A673 (cell line): ENCODE results near the gene NAV1. TPM values are rescaled to one million over a fixed set of nuclear protein-coding genes. Genes with fewer than 3 reads are reported as not detected.

ENCODE experiments used
- BruUV-seq: library from RNA; stranded (reverse); fragments of 400-500 nt; replicated peaks from 2 replicates; lab custom pipeline; 2021; lab: Mats Ljungman, UMichigan
- CTCF ChIA-PET: fragments of 300-600 bp; sonication (Branson Sonifier 250); formaldehyde crosslinking; loops from one replicate; lab custom pipeline; 2022; ENCODE audit warnings: antibody characterized with exemption; lab: Charles Lee
- POLR2A ChIA-PET: fragments of 300-600 bp; sonication (Branson Sonifier 250); formaldehyde crosslinking; loops from one replicate; lab custom pipeline; 2022; ENCODE audit warnings: antibody characterized with exemption; ENCODE audit not compliant: low non-redundant PET; lab: Charles Lee
- DNase-seq: peaks from one replicate; pipeline ENCODE4 v3.0.0-alpha.2; 2015; ENCODE audit warnings: low spot score
- H3K27ac ChIP-seq: fragments of 200-600 bp; sonication (generic); 2 replicates; pipeline ENCODE4 v1.5.1; 2016; ENCODE audit warnings: mixed run types, low read depth, mild to moderate bottlenecking, mixed read lengths, antibody characterized with exemption, low read length; ENCODE audit not compliant: poor library complexity, severe bottlenecking
- H3K27me3 ChIP-seq: fragments of 200-600 bp; sonication (generic); replicated peaks from 2 replicates; pipeline ENCODE4 v1.6.1; 2017; ENCODE audit warnings: mixed run types, low read depth, mild to moderate bottlenecking, mixed read lengths, antibody characterized with exemption, low read length; ENCODE audit not compliant: insufficient read depth, poor library complexity
- H3K36me3 ChIP-seq: fragments of 200-600 bp; sonication (generic); 2 replicates; pipeline ENCODE4 v1.6.1; 2016; ENCODE audit warnings: mixed run types, mild to moderate bottlenecking, mixed read lengths, antibody characterized with exemption, low read length; ENCODE audit not compliant: insufficient read depth, poor library complexity, severe bottlenecking
- H3K4me1 ChIP-seq: fragments of 200-600 bp; sonication (generic); 2 replicates; pipeline ENCODE4 v1.6.1; 2017; ENCODE audit warnings: mixed run types, mild to moderate bottlenecking, mixed read lengths, antibody characterized with exemption, low read length; ENCODE audit not compliant: insufficient read depth, poor library complexity, severe bottlenecking
- H3K4me3 ChIP-seq: fragments of 200-600 bp; sonication (generic); 2 replicates; pipeline ENCODE4 v1.5.1; 2016; ENCODE audit warnings: low read depth, mixed run types, mild to moderate bottlenecking, mixed read lengths, low read length; ENCODE audit not compliant: poor library complexity, severe bottlenecking
- H3K9me3 ChIP-seq: fragments of 200-600 bp; sonication (generic); 2 replicates; pipeline ENCODE4 v1.6.1; 2016; ENCODE audit warnings: mixed run types, low read depth, mild to moderate bottlenecking, mixed read lengths, antibody characterized with exemption, low read length; ENCODE audit not compliant: poor library complexity, severe bottlenecking
- EZH2 ChIP-seq: fragments of 200-600 bp; sonication (generic); IDR thresholded peaks from 2 replicates; pipeline ENCODE4 v1.6.1; 2017; ENCODE audit warnings: borderline replicate concordance, low read depth, mild to moderate bottlenecking, mixed read lengths, antibody characterized with exemption, low read length; ENCODE audit not compliant: poor library complexity, severe bottlenecking
- intact Hi-C: fragments of 100-400 bp; cut with micrococcal nuclease; formaldehyde crosslinking; loops from one replicate; pipeline ENCODE4 v1.10.0; 2022; ENCODE audit not compliant: unreplicated experiment
- total RNA-seq: library from RNA; stranded (reverse); gene quantifications from 2 replicates; pipeline ENCODE4 v1.2.3, GENCODE V29; 2021
- TF ChIP-seq, protein P1 (sequence below): fragments of 300-800, 200-600 bp; sonication (generic); conservative IDR thresholded peaks from 2 replicates; pipeline ENCODE4 v1.5.1; 2017; ENCODE audit warnings: low read depth, mild to moderate bottlenecking, antibody characterized with exemption, low read length, moderate library complexity, mixed read lengths

The NAV1 gene
- total RNA-seq, 1 experiment from 2014 or later: 48.2 TPM

DNA sequence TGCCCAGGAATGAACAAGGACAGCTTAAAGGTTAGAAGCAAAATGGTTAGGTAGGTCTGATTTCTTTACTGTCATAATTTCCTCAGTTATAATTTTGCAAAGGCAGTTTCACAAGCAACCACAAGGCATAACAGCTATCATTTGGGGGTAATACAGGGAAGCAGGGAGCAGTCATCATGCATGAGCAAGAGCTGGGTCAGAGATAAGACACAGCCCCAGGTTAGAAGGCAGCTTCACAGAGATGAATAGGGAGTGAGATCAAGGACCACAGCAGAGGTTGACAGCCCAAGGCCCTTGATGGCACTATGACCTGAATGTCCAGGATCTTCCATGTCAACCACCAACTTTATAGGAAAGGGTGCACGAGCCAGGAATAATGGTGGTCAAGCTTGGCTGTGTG, 23.0 kb upstream of the NAV1 start:
- intact Hi-C loops: loop anchor here (1.0 kb wide), 1 partner anchor 250 kb away; no protein-coding TSS in a partner anchor
- peaks cover 65% of the 10 kb centered on the region for H3K4me1 ChIP-seq
- ChIA-PET POLR2A (interaction anchor here (0.6 kb wide), 1 partner anchor 323 kb away, joined by 12 read pairs; no protein-coding TSS in a partner anchor), CTCF (no interaction called here)
- H3K4me3 ChIP-seq: no peak overlapping the region
- TF ChIP-seq, protein P1, sequence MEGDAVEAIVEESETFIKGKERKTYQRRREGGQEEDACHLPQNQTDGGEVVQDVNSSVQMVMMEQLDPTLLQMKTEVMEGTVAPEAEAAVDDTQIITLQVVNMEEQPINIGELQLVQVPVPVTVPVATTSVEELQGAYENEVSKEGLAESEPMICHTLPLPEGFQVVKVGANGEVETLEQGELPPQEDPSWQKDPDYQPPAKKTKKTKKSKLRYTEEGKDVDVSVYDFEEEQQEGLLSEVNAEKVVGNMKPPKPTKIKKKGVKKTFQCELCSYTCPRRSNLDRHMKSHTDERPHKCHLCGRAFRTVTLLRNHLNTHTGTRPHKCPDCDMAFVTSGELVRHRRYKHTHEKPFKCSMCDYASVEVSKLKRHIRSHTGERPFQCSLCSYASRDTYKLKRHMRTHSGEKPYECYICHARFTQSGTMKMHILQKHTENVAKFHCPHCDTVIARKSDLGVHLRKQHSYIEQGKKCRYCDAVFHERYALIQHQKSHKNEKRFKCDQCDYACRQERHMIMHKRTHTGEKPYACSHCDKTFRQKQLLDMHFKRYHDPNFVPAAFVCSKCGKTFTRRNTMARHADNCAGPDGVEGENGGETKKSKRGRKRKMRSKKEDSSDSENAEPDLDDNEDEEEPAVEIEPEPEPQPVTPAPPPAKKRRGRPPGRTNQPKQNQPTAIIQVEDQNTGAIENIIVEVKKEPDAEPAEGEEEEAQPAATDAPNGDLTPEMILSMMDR: no peak
- no peak for TF ChIP-seq EZH2
- DNase-seq: no peak
- no TSS peak for BruUV-seq
- no peaks in the 10 kb centered on the region for H3K9me3 ChIP-seq
- no peaks in the 10 kb centered on the region for H3K36me3 ChIP-seq
- H3K27ac ChIP-seq: peak overlapping the region; percentile 89
- no peaks in the 10 kb centered on the region for H3K27me3 ChIP-seq

DNA sequence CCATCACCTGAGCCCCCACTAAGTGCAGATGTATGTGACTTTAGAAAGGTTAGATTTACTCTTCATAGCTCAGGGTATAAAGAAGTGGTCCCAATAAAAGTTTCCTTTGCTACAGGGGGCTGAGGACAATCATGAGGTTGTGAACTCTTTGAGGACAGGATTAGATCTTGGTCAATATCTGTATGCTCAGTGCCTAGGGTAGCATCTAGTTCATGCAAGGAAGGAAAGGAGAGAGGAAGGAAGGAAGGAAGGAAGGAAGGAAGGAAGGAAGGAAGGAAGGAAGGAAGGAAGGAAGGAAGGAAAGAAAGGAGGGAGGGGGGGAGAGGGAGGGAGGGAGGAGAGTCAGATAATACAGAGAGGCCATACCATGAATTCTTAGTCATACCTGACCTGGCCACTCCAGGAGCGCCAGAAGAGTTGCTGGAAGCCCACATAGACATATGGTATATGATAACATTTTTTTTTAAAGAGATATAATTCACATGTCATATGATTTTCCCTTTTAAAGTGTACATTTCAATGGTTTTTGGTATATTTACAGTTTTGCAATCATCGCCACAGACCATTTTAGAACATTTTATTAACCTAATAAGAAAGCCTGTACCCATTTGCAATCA, 22.3 kb upstream of the NAV1 start:
- BruUV-seq: no TSS peak
- intact Hi-C loops: loop anchor here (1.0 kb wide), 1 partner anchor 250 kb away; no protein-coding TSS in a partner anchor

DNA sequence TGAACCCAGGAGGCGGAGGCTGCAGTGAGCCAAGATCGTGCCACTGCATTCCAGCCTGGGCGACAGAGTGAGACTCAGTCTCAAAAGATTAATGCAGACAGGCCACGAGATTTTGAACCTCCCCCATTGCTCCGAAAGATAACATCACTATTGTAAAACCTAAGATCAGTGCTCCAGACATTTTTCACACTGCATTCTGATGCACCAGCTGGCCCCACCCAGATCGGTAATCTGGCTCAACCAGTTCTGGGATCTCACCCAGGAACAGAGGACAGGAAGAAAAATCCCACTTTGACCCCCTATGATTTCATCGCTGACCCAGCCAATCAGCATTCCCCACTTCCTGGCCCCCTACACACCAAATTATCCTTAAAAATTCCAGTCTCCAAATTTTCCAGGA, 21.3 kb upstream of the NAV1 start:
- POLR2A ChIA-PET: no interaction called here
- CTCF ChIA-PET: no interaction called here
- intact Hi-C loops: no loop called here
- H3K4me1 ChIP-seq: peaks cover 47% of the 10 kb centered on the region
- BruUV-seq: no TSS peak
- H3K27me3 ChIP-seq: no peaks in the 10 kb centered on the region
- TF ChIP-seq, protein P1: no peak
- no peak for TF ChIP-seq EZH2
- no peaks in the 10 kb centered on the region for H3K9me3 ChIP-seq
- H3K27ac ChIP-seq: peak overlapping the region; percentile 92
- DNase-seq: peak; percentile 69
- H3K36me3 ChIP-seq: no peaks in the 10 kb centered on the region
- H3K4me3 ChIP-seq: no peak overlapping the region

More for the DNA sequence above, 22.3 kb upstream of the NAV1 start:
- DNase-seq: peak; percentile 81
- Histone ChIP-seq H3K36me3 (no peaks in the 10 kb centered on the region), H3K27me3 (no peaks in the 10 kb centered on the region), H3K4me1 (peaks cover 57% of the 10 kb centered on the region), H3K9me3 (no peaks in the 10 kb centered on the region), H3K27ac (peak overlapping the region; percentile 92), H3K4me3 (no peak overlapping the region)
- POLR2A ChIA-PET: no interaction called here
- CTCF ChIA-PET: no interaction called here
- TF ChIP-seq, protein P1: no peak
- TF ChIP-seq EZH2: no peak
